KOPT-K1 (cell line): ENCODE results near the gene UTS2B.

Experiments used
- H3K27ac ChIP-seq: fragments of 200-600 bp; sonication (generic); 2 replicates; pipeline ENCODE4 v1.5.1; 2016; ENCODE audit warnings: antibody characterized with exemption, mild to moderate bottlenecking, low read depth, low read length; ENCODE audit not compliant: poor library complexity, severe bottlenecking
- H3K36me3 ChIP-seq: fragments of 200-600 bp; sonication (generic); 2 replicates; pipeline ENCODE4 v1.5.1; 2017; ENCODE audit warnings: antibody characterized with exemption, mild to moderate bottlenecking, low read length, moderate library complexity; ENCODE audit not compliant: insufficient read depth
- H3K9me3 ChIP-seq: fragments of 200-600 bp; sonication (generic); 2 replicates; pipeline ENCODE4 v1.5.1; 2017; ENCODE audit warnings: antibody characterized with exemption, low read length, mild to moderate bottlenecking; ENCODE audit not compliant: insufficient read depth, poor library complexity, severe bottlenecking

UTS2B gene

DNA sequence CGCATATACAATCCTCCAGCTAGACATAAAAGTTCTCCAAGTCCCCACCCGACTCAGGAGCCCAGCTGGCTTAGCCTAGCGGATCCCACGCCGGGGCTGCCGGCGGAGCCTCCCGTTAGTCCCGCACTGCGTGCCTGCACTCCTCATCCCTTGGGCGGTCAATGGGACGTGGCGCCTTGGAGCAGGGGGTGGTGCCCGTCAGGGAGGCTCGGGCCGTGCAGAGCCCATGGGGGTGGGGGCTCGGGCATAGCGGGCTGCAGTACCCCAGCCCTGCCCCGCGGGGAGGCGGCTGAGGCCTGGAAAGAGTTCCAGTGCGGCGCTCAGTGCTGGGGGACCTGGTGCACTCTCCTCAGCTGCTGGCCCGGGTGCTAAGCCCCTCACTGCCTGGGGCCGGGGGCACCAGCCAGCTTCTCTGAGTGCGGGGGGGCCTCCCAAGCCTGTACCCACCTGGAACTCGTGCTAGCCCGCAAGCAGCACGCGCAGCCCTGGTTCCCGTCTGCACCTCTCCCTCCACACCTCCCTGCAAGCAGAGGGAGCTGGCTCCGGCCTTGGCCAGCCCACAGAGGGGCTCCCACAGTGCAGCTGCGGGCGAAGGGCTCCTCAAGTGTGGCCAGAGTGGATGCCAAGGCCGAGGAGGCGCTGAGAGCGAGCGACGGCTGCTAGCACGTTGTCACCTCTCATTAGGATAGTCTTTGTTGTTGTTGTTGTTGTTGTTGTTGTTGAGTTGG, 13.3 kb downstream of the UTS2B start:
- Histone ChIP-seq H3K27ac (no peak overlapping the region), H3K9me3 (no peaks in the 10 kb centered on the region), H3K36me3 (no peaks in the 10 kb centered on the region)

DNA sequence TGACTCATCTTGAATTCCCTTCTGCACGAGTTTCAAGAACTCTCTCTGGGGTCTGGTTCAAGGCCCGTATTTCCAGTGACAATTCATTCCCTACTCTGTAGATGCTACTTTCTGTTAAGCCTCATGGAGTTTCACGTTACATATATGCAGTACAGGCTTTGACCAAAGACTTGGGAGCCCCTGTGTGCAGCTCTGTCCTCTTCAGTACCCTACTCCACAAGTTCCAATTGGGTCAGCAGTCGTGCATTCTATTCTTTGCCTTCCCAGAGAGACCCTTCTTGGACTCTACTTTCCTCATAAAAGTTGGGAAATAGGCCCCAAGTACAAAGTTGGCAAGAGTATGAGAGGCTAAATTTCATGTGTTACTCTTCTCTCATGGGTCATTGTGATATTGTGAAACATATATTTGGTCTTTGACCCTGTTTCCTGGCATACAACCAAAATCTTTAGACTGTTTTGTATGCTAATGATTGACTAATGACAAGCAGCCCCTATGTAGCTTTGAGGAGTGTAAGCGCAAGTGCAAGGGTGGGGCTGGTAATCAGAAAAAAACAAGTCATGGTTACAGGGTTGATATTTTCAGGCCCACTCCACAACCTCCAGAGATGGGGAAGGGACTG, 16.1 kb downstream of the UTS2B start:
- Histone ChIP-seq H3K9me3 (no peaks in the 10 kb centered on the region), H3K27ac (no peak overlapping the region), H3K36me3 (no peaks in the 10 kb centered on the region)

DNA sequence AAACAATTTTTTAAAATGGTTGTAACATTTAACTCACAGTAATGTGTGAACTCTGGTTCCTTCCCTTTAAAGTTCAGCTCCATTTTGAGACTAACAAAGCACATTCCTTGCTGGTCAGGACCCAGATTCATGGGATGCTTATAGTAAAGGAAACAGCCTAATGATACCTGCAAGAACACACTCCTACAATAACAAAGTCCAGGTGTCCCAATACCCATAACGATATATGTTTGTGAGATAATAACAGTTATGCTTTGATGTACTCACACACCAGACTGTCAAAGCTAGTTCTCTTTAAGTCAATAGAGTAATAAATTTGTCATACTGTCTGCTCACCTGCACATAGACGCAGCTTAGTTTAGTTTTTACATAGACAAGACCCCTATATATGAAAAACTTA, 17.0 kb downstream of the UTS2B start:
- no peaks in the 10 kb centered on the region for H3K36me3 ChIP-seq
- H3K27ac ChIP-seq, result no peak overlapping the region
- H3K9me3 ChIP-seq, result no peaks in the 10 kb centered on the region

DNA sequence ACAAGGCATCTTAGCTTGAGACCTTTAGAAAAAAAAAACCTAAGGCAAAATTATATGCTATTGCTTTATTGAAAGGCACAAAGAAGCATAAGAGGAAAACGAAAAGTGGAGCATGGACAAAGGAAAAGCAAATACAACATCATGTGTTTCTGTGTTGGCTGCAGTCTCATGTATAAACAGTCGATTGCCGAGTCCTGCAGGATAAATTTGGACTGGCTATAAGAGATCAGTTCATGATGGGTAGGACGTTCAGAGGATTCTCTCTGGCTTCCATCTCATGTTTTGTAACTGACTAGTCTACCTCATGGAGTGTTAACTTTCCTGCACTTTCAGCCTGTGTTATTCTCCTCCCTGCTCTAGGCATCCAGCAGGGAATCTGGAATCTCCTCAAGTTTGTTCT, 23.0 kb downstream of the UTS2B start:
- Histone ChIP-seq H3K9me3 (no peaks in the 10 kb centered on the region), H3K27ac (no peak overlapping the region), H3K36me3 (no peaks in the 10 kb centered on the region)

DNA sequence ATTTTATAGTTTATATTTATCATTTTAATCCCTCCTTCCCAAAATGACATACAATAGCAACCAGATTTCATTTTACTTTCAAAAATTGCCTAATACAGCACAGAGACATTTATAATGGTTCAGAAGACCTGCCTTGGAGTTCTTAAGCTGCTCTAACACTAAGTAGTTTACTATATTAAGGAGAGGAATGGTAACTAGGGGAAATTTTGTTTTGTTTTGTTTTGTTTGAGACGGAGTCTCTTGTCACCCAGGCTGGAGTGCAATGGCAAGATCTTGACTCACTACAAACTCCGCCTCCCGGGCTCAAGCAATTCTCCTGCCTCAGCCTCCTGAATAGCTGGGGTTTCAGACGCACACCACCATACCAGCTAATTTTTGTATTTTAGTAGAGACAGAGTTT, 23.9 kb downstream of the UTS2B start:
- Histone ChIP-seq H3K9me3 (no peaks in the 10 kb centered on the region), H3K27ac (no peak overlapping the region), H3K36me3 (no peaks in the 10 kb centered on the region)

DNA sequence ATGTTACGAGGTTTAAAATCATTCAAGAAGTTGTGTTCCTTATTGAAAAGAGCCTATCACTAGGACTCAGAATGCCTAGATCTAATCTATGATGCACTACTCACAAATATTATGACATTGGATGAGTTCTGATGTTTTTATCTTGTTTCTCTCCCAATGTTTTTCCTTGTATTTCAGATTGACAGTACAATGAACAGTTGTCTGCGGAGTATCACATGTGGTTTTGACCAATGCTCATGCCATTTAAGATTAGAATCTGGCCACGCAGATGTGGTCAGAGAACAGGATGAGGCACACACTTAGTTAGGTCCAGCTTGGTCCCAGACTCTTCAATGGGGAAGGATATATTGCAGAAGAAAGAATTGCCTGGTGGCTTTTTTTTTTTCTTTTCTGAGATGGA, 26.7 kb downstream of the UTS2B start:
- no peaks in the 10 kb centered on the region for H3K9me3 ChIP-seq
- no peak overlapping the region for H3K27ac ChIP-seq
- H3K36me3 ChIP-seq, result no peaks in the 10 kb centered on the region

DNA sequence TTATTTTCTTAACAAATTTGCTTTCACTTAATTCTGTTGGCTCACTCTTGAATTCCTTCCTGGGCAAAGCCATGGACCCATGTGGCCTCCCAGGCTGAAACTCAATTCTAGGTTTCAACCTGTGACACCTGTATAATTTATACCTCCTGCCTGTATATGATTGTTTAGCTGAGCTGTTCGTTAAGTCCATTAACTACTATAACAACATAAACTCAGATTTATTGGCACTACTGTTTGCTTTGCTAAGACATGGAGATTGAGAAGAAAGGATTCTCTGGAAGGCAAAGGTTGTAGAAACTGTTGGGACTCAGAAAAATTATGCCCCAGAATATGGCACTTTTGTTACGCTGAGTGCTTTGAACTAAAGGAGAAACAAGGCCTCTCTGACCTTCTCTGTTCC, 27.9 kb downstream of the UTS2B start:
- no peak overlapping the region for H3K27ac ChIP-seq
- H3K36me3 ChIP-seq, result no peaks in the 10 kb centered on the region
- no peaks in the 10 kb centered on the region for H3K9me3 ChIP-seq

DNA sequence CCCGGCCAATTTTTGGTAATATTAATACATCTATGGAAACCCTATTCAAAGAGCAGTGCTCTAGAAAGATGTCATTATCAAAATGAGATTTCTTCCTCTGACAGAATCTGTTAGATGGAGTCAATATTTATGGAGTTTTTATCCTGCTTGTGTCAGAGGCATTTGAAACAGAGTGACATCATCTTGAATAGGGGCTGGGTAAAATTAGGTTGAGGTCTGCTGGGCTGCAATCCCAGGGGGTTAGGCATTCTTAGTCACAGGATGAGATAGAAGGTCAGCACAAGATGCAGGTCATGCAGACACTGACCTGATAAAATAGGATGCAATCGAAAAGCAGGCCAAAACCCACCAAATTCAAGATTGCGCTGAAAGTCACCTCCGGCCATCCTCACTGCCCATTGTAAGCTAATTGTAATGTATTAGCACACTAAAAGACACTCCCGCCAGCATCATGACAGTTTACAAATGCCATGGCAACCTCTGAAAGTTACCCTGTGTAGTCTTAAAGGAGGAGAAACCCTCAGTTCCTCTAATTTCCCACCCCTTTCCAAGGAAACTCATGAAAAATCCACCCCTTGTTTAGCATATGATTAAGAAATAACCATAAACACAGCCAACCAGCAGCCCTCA, 28.4 kb downstream of the UTS2B start:
- Histone ChIP-seq H3K27ac (no peak overlapping the region), H3K9me3 (no peaks in the 10 kb centered on the region), H3K36me3 (no peaks in the 10 kb centered on the region)

DNA sequence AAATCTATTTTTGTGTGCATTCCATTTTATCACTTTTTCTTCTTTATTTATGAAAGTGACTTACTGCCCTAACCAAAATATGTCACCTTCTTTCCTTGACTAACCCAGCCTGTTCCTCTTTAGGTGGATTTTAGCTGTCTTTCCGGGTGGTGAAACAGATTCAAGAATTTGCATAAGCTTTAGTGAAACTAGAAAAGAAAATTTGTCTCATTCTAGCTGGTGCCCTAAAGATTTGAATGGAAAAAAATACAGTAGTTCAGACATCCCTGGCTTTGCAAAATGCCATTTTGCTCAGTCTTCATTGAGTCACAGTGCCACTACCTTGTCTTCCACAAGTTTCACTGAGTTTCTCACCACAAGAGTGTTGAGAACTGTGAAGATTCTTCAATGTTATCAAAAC, 29.3 kb downstream of the UTS2B start:
- Histone ChIP-seq H3K9me3 (no peaks in the 10 kb centered on the region), H3K36me3 (no peaks in the 10 kb centered on the region), H3K27ac (no peak overlapping the region)

DNA sequence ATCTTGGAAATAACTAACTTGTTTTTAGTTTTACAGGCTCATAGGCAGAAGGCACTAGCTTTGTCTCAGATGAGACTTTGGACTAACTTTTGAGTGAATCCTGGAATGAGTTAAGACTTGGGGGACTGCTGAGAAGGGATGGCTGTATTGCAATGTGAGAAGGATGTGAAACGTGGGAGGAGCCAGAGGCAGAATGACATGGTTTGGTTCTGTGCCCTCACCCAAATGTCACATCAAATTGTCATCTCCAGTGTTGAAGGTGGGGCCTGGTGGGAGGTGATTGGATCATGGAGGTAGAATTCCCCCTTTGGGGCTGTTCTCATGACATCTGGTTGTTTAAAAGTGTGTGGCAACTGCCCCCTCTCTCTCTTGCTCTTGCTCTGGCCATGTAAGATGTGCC, 29.9 kb downstream of the UTS2B start:
- Histone ChIP-seq H3K27ac (no peak overlapping the region), H3K9me3 (no peaks in the 10 kb centered on the region), H3K36me3 (no peaks in the 10 kb centered on the region)

DNA sequence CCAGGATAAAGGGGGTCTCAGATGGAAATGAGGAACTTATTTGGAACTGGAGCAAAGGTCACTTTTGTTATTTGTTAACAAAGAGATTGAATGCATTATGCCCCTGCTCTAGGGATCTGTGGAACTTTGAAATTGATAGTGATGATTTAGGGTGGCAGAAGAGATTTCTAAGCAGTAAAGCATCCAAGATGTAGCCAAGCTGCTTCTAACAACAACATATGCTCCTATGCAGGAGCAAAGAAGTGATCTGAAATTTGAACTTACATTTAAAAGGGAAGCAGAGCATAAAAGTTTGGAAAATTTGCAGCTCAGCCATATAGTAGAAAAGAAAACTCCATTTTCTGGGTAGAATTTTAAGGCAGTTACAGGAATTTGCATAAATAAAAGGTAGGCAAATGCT, 31.5 kb downstream of the UTS2B start:
- Histone ChIP-seq H3K27ac (no peak overlapping the region), H3K9me3 (no peaks in the 10 kb centered on the region), H3K36me3 (no peaks in the 10 kb centered on the region)

DNA sequence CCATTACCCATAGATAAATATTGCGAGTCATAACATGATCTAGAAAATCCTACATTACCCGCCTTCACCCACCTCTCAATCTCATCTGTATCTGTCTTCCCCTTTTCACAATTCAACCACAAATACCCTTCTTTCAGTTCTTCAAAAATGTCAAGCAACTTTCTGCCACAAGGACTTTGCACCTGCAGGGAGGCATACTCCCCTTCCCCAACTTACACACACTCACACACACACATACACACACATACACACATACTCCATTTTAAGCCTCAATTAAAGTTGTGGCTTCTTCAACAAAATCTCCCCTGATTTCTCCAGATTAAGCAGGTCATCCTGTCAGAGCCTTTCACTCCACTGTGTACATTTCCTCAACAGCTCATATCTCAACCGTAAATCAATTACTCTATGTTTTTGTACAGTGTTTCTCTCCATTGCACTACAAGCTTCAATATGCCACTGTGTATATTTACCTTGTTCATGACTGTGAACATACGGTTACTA, 34.2 kb downstream of the UTS2B start:
- Histone ChIP-seq H3K9me3 (no peaks in the 10 kb centered on the region), H3K36me3 (no peaks in the 10 kb centered on the region), H3K27ac (no peak overlapping the region)

DNA sequence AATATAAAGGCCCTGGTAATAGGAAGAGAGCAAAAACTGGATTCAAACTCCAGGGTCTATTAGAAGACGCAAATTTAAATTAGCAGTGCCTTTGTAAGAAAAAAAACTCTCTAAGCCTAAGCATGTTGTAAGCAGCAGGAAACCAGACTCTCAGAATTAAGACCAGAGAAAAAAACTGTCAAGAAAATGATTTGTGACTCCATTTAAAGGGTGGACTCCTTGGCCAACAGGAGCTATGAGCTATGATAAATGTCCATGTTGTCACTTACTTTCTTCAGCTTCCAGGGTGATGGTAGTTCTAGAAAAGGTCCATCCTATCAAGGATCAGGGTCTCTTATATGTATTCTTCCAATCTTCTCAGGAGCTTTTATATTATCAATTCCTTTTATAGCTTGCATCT, 36.0 kb downstream of the UTS2B start:
- Histone ChIP-seq H3K36me3 (no peaks in the 10 kb centered on the region), H3K9me3 (no peaks in the 10 kb centered on the region), H3K27ac (no peak overlapping the region)

DNA sequence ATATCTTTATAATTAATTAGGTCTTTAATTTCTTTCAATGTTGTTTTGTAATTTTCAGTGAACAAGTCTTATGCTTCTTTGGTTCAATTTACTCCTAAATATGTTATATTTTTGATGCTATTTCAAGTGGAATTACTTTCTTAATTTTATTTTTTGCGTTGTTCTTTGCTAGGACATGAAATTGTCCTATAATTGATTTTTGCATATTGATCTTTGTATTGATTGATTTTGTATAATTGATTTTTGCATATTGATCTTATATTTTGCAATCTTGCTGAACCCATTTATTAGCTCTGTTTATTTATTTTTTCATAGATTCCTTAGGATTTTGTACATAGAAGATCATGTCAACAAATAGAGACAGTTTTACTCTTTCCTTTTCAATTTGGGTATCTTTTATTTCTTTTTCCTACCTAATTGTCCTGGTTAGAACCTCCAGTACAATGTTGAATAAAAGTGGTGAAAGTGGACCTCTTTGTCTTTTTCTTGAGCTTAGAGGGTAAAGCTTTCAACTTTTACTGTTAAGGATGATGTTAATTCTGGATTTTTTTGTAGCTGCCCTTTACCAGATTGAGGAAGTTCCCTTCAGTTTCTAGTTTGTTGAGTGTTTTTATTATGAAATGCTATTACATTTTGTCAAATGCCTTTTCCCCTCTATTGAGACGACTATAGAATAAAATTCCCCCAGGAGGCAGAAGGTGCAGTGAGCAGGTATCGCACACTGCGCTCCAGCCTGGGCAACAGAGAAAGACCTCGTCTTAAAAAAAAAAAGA, 37.9 kb downstream of the UTS2B start:
- Histone ChIP-seq H3K9me3 (no peaks in the 10 kb centered on the region), H3K36me3 (no peaks in the 10 kb centered on the region), H3K27ac (no peak overlapping the region)

DNA sequence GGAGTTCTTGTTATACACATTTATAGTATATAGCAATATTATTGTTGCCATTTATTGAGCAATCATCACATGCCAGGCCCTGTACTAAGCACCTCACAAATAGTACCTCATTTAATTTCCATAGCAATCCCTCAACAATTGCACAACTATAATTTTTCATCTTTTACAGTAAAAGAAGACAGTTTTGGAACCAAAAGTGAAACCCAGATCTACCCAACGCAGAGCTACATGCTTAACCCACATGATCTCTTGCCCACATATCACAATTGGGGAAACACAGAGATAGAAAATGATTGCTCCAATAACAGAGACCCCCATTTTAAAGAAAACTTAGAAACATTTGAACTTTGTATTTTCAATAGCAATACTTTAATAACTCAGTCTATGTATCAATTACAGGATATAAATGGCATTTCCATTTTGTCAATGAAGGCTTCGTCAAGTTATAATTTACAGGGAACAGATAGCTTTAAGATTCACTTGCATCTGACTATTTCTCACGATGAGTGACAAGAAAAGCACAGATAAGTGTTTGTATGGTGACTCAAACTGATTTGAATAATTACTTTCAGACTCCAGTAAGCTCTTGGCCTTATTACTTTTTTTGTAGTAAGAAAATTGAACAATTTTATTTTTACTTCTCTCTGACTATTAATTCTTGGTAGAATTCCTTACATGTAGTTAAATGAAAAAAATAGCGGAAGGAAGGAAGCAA, 39.9 kb downstream of the UTS2B start:
- Histone ChIP-seq H3K27ac (no peak overlapping the region), H3K9me3 (no peaks in the 10 kb centered on the region)

More for the DNA sequence above, 39.9 kb downstream of the UTS2B start:
- no peaks in the 10 kb centered on the region for H3K36me3 ChIP-seq
